TTC549 (cell line): ENCODE measurements around the gene ACAP3.

Experiments used
- FAIRE-seq: peaks from 2 replicates; lab custom pipeline; 2012; peaks lifted over from hg19 to GRCh38; lab: Jason Lieb, UNC

Gene ACAP3

GRCh38 chr1:1345384-1345783, 37.7 kb upstream of the ACAP3 start:
- FAIRE-seq: no peak

GRCh38 chr1:1344655-1345361, 37.1 kb upstream of the ACAP3 start:
- no peak for FAIRE-seq

GRCh38 chr1:1343811-1344421, 36.2 kb upstream of the ACAP3 start:
- no peak for FAIRE-seq

GRCh38 chr1:1342584-1343115, 34.9 kb upstream of the ACAP3 start:
- no peak for FAIRE-seq

- FAIRE-seq: no peak
These were observed 34.4 kb upstream of the ACAP3 start for GRCh38 chr1:1342061-1342562.

GRCh38 chr1:1341549-1342021, 33.9 kb upstream of the ACAP3 start:
- FAIRE-seq: no peak

- no peak for FAIRE-seq
These were observed 33.2 kb upstream of the ACAP3 start for GRCh38 chr1:1340791-1341548.

GRCh38 chr1:1340185-1340584, 32.5 kb upstream of the ACAP3 start:
- FAIRE-seq: no peak

- FAIRE-seq: no peak
These were observed 30.5 kb upstream of the ACAP3 start for GRCh38 chr1:1338278-1338677.

GRCh38 chr1:1337793-1338147, 30.0 kb upstream of the ACAP3 start:
- no peak for FAIRE-seq

- no peak for FAIRE-seq
These were observed 29.4 kb upstream of the ACAP3 start for GRCh38 chr1:1336931-1337792.

GRCh38 chr1:1336446-1336845, 28.7 kb upstream of the ACAP3 start:
- FAIRE-seq: no peak

GRCh38 chr1:1335792-1336248, 28.1 kb upstream of the ACAP3 start:
- no peak for FAIRE-seq

GRCh38 chr1:1335283-1335682, 27.6 kb upstream of the ACAP3 start:
- FAIRE-seq: no peak

GRCh38 chr1:1334835-1335234, 27.1 kb upstream of the ACAP3 start:
- no peak for FAIRE-seq

GRCh38 chr1:1333551-1334241, 26.0 kb upstream of the ACAP3 start:
- no peak for FAIRE-seq

GRCh38 chr1:1332774-1333480, 25.2 kb upstream of the ACAP3 start:
- no peak for FAIRE-seq

GRCh38 chr1:1332031-1332755, 24.5 kb upstream of the ACAP3 start:
- FAIRE-seq: no peak

GRCh38 chr1:1331068-1331965, 23.6 kb upstream of the ACAP3 start, which contains the start of gene TAS1R3:
TAS1R3 (plus strand) TSS chr1:1331280; CDS start chr1:1331346, 66 bp downstream.
- no peak for FAIRE-seq
